Kidney (tissue), 14 donors: ENCODE results near the gene FOXL2. TPM values are rescaled to one million over a fixed set of nuclear protein-coding genes. Genes with fewer than 3 reads are reported as not detected.

ENCODE experiments used
- DNase-seq, 5 donors: peaks; one replicate each; pipeline ENCODE4 v3.0.0-alpha.2; 2013 to 2020
- FAIRE-seq: peaks from 2 replicates; lab custom pipeline; 2012; peaks lifted over from hg19 to GRCh38; lab: Jason Lieb, UNC
- H3K27ac ChIP-seq, 2 donors: one replicate each; pipeline ENCODE4 v1.7.0; 2013; ENCODE audit warnings: low read depth in 2 of 2, low read length in 2 of 2, inconsistent platforms in 1 of 2
- H3K27me3 ChIP-seq: one replicate; pipeline ENCODE4 v1.7.1; 2013; ENCODE audit warnings: low read length, inconsistent platforms; ENCODE audit not compliant: control insufficient read depth, insufficient read depth
- H3K36me3 ChIP-seq, 3 donors: one replicate each; pipeline versions ENCODE4 v1.7.0 to v1.7.1; 2013; ENCODE audit warnings: low read length in 3 of 3, control low read depth in 1 of 3, inconsistent platforms in 1 of 3; ENCODE audit not compliant: insufficient read depth in 3 of 3, control insufficient read depth in 2 of 3
- H3K4me1 ChIP-seq, 3 donors: one replicate each; pipeline versions ENCODE4 v1.7.0 to v1.7.1; 2013; ENCODE audit warnings: low read length in 3 of 3, inconsistent platforms in 1 of 3, low read depth in 1 of 3; ENCODE audit not compliant: control insufficient read depth in 2 of 3, insufficient read depth in 2 of 3
- H3K4me3 ChIP-seq, 3 donors: one replicate each; pipeline versions ENCODE4 v1.7.0 to v1.8.1; 2013; ENCODE audit warnings: low read length in 3 of 3, control low read depth in 1 of 3, inconsistent platforms in 1 of 3
- H3K9ac ChIP-seq, 3 donors: one replicate each; pipeline versions ENCODE4 v1.7.0 to v1.7.1; 2013; ENCODE audit warnings: low read length in 3 of 3, control low read depth in 1 of 3, inconsistent platforms in 1 of 3
- H3K9me3 ChIP-seq, 3 donors: one replicate each; pipeline versions ENCODE4 v1.7.0 to v1.7.1; 2013; ENCODE audit warnings: low read length in 3 of 3, control low read depth in 1 of 3, inconsistent platforms in 1 of 3; ENCODE audit not compliant: control insufficient read depth in 2 of 3, insufficient read depth in 1 of 3
- CTCF ChIP-seq: IDR thresholded peaks from 3 replicates; pipeline ENCODE4 v1.5.1; 2012; ENCODE audit warnings: mild to moderate bottlenecking, moderate library complexity, borderline replicate concordance; ENCODE audit not compliant: insufficient read depth; ENCODE audit errors: extremely low read depth
- intact Hi-C: fragments of 100-400 bp; cut with DNase I; formaldehyde crosslinking; loops from one replicate; pipeline ENCODE4 v1.11.1; 2022
- polyA plus RNA-seq: library from polyadenylated mRNA; stranded (reverse); fragments of 350-450 nt; fragmentation: Illumina TruSeq; extraction: RNeasy Lipid Tissue Mini Kit (QIAGEN cat#74804); gene quantifications from one replicate; pipeline ENCODE4 v1.2.3, GENCODE V29; 2014; ENCODE audit warnings: low read depth, low replicate concordance; ENCODE audit not compliant: insufficient read depth
- total RNA-seq: library from RNA; stranded (reverse); fragmentation: NEBNext Ultra II Directional; extraction: Animal tissue kit (Norgen Biotek cat#: 25700); gene quantifications from one replicate; pipeline ENCODE4 v1.2.1, GENCODE V29; 2021
- donor health status: control.
- donor health status: control.
- donor health status: control.
- donor health status: control.
- donor health status: control.
- donor health status: DM: yes; HTN: yes; CAD: no.
- donor health status: Normal renal cell carcinoma (clear cell type).

Gene FOXL2
- total and polyA plus RNA-seq, 2 donors from 2014 or later = not detected

GRCh38 chr3:138933981-138934691 is 12.8 kb downstream of the FOXL2 start:
- DNase-seq (peak in 1 of 5 donors; percentile 32), FAIRE-seq (no peak)
- intact Hi-C loops = loop anchor here (10.0 kb wide), 1 partner anchor 391 kb away; no protein-coding TSS in a partner anchor

GRCh38 chr3:138933068-138933668 is 13.8 kb downstream of the FOXL2 start:
- H3K36me3 ChIP-seq = no peaks in the 10 kb centered on the region
- intact Hi-C loops = loop anchor here (10.0 kb wide), 1 partner anchor 392 kb away; no protein-coding TSS in a partner anchor
- peaks cover 0 to 17% (median 0%) of the 10 kb centered on the region in 3 donors for H3K4me1 ChIP-seq
- no peak overlapping the region for H3K9ac ChIP-seq
- no peaks in the 10 kb centered on the region for H3K9me3 ChIP-seq
- H3K27ac ChIP-seq = no peak overlapping the region
- H3K27me3 ChIP-seq = peaks cover 23% of the 10 kb centered on the region
- H3K4me3 ChIP-seq = no peak overlapping the region
- DNase-seq = no peak
- no peak for TF ChIP-seq CTCF
- no peak for FAIRE-seq

More at GRCh38 chr3:138933981-138934691, 12.8 kb downstream of the FOXL2 start:
- H3K9ac ChIP-seq = no peak overlapping the region
- H3K4me3 ChIP-seq = no peak overlapping the region
- H3K36me3 ChIP-seq = no peaks in the 10 kb centered on the region
- no peak overlapping the region for H3K27ac ChIP-seq
- H3K9me3 ChIP-seq = no peaks in the 10 kb centered on the region
- peaks cover 0 to 19% (median 0%) of the 10 kb centered on the region in 3 donors for H3K4me1 ChIP-seq
- no peak for TF ChIP-seq CTCF
- peaks cover 32% of the 10 kb centered on the region for H3K27me3 ChIP-seq

- FAIRE-seq = no peak
Observed at GRCh38 chr3:138928727-138929372, 18.1 kb downstream of the FOXL2 start.

More at GRCh38 chr3:138928727-138929372, 18.1 kb downstream of the FOXL2 start:
- DNase-seq = no peak
- Histone ChIP-seq H3K27me3 (no peaks in the 10 kb centered on the region), H3K4me1 (no peaks in the 10 kb centered on the region), H3K4me3 (no peak overlapping the region), H3K36me3 (no peaks in the 10 kb centered on the region), H3K9ac (no peak overlapping the region), H3K9me3 (no peaks in the 10 kb centered on the region), H3K27ac (no peak overlapping the region)
- intact Hi-C loops = no loop called here
- TF ChIP-seq CTCF = no peak
